Natural killer cell (primary cell): Measurements from ENCODE around the gene TENT5C. TPM values are rescaled to one million over a fixed set of nuclear protein-coding genes. Genes with fewer than 3 reads are reported as not detected.

Experiments used
- ATAC-seq, 3 donors: fragments of 150-1000 bp in 2 of 3; fragments of 200-7000 bp in 1 of 3; cut with Tn5 transposase; 1 replicate in 1 of 3; 2 replicates in 2 of 3; pipeline ENCODE4 v1.10.0; 2021; ENCODE audit warnings: mild to moderate bottlenecking in 2 of 3, moderate library complexity in 2 of 3
- DNase-seq, 2 donors: peaks; one replicate each; pipeline versions ENCODE4 v3.0.0 to v3.0.0-alpha.2; 2013 to 2021; ENCODE audit warnings: mixed read lengths in 1 of 2
- H3K27ac ChIP-seq: one replicate; pipeline ENCODE4 v1.5.1; 2013; ENCODE audit warnings: mild to moderate bottlenecking, low read length
- H3K27me3 ChIP-seq: one replicate; pipeline ENCODE4 v1.6.1; 2013; ENCODE audit warnings: low read length; ENCODE audit not compliant: control insufficient read depth, insufficient read depth
- H3K36me3 ChIP-seq: one replicate; pipeline ENCODE4 v1.6.1; 2013; ENCODE audit warnings: low read length; ENCODE audit not compliant: control insufficient read depth, insufficient read depth
- H3K4me1 ChIP-seq: one replicate; pipeline ENCODE4 v1.6.1; 2013; ENCODE audit warnings: low read length; ENCODE audit not compliant: control insufficient read depth, insufficient read depth
- H3K4me3 ChIP-seq: one replicate; pipeline ENCODE4 v1.5.1; 2013; ENCODE audit warnings: low read length
- H3K9me3 ChIP-seq: one replicate; pipeline ENCODE4 v1.6.1; 2013; ENCODE audit warnings: low read length; ENCODE audit not compliant: control insufficient read depth, insufficient read depth
- H3K27ac Mint-ChIP-seq, 2 donors: one replicate each; pipeline ENCODE4 v1.8.0; 2022; ENCODE audit warnings: mild to moderate bottlenecking in 2 of 2, mixed read lengths in 2 of 2, moderate library complexity in 1 of 2
- H3K27me3 Mint-ChIP-seq, 2 donors: one replicate each; pipeline ENCODE4 v1.8.0; 2022; ENCODE audit warnings: low read depth in 2 of 2, mixed read lengths in 2 of 2
- H3K36me3 Mint-ChIP-seq: one replicate; pipeline ENCODE4 v1.8.0; 2022; ENCODE audit warnings: mixed read lengths
- H3K4me1 Mint-ChIP-seq, 2 donors: one replicate each; pipeline ENCODE4 v1.8.0; 2022; ENCODE audit warnings: mixed read lengths in 2 of 2
- H3K4me3 Mint-ChIP-seq: one replicate; pipeline ENCODE4 v1.8.0; 2022; ENCODE audit warnings: mild to moderate bottlenecking, moderate library complexity, mixed read lengths
- H3K9me3 Mint-ChIP-seq, 2 donors: one replicate each; pipeline ENCODE4 v1.8.0; 2022; ENCODE audit warnings: mixed read lengths in 2 of 2
- WGBS: methylation state at CpG from one replicate; pipeline ENCODE4 v1.1.7; 2013; ENCODE audit warnings: missing lambda C conversion rate; ENCODE audit not compliant: insufficient coverage; 5-methylcytosine and 5-hydroxymethylcytosine counted together
- intact Hi-C: fragments of 100-400 bp; cut with micrococcal nuclease; formaldehyde crosslinking; loops from one replicate; pipeline ENCODE4 v1.14.2; 2022
- total RNA-seq, 4 donors: library from RNA; stranded (reverse); fragments of 120-200 nt in 1 of 4; gene quantifications; one replicate each; pipeline versions ENCODE4 v1.2.3 to v1.2.4, GENCODE V29; 2013 to 2022
- TF ChIP-seq, protein P1 (sequence below): fragments of 200-600 bp; IDR thresholded peaks from one replicate; pipeline ENCODE4 v1.8.0; 2022; ENCODE audit warnings: antibody characterized with exemption

Gene TENT5C
- total RNA-seq, 3 donors from 2014 or later (not counting 1 experiment from before 2014, with no cell fraction given) = 80.6 to 109 (median 90.9) TPM

DNA sequence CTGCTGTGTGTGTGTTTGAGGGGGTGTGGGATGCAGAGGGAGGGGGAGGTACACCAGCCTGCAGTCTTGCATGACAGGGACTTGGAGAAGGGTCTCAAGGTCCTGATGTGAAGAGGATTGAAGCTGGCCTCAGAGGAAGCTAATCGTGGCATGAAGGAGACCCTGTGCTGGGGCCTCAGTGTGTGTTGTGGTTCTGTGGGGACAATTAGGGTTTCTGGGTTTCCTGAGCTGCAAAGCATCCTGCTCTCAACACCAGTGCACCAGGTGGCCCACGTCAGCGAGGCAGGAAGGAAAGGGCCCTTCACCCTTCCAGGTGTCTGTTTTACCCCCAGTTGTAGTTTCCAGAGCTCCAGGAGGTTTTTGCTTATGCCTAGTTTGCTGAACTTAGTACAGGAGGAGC, 52.8 kb downstream of the TENT5C start:
- Mint-ChIP-seq H3K27me3 (no peaks in the 10 kb centered on the region), H3K4me1 (peaks cover 88 to 91% of the 10 kb centered on the region in 2 donors), H3K9me3 (peaks cover 3 to 4% of the 10 kb centered on the region in 2 donors), H3K4me3 (peak overlapping the region; percentile 69), H3K27ac (peak overlapping the region; percentile 50 to 72), H3K36me3 (peaks cover 6% of the 10 kb centered on the region)
- H3K9me3 ChIP-seq = peaks cover 7% of the 10 kb centered on the region
- no peak overlapping the region for H3K4me3 ChIP-seq
- no peak overlapping the region for H3K27ac ChIP-seq
- no peaks in the 10 kb centered on the region for H3K27me3 ChIP-seq
- ATAC-seq = peak in 1 of 3 donors; percentile 13
- H3K36me3 ChIP-seq = no peaks in the 10 kb centered on the region
- TF ChIP-seq, protein P1, sequence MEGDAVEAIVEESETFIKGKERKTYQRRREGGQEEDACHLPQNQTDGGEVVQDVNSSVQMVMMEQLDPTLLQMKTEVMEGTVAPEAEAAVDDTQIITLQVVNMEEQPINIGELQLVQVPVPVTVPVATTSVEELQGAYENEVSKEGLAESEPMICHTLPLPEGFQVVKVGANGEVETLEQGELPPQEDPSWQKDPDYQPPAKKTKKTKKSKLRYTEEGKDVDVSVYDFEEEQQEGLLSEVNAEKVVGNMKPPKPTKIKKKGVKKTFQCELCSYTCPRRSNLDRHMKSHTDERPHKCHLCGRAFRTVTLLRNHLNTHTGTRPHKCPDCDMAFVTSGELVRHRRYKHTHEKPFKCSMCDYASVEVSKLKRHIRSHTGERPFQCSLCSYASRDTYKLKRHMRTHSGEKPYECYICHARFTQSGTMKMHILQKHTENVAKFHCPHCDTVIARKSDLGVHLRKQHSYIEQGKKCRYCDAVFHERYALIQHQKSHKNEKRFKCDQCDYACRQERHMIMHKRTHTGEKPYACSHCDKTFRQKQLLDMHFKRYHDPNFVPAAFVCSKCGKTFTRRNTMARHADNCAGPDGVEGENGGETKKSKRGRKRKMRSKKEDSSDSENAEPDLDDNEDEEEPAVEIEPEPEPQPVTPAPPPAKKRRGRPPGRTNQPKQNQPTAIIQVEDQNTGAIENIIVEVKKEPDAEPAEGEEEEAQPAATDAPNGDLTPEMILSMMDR = no peak
- intact Hi-C loops = loop anchor here (10.0 kb wide), 1 partner anchor 1154 kb away; no protein-coding TSS in a partner anchor
- WGBS = 0% methylated on average over 3 of the region's 3 CpGs
- peak in 1 of 2 donors; percentile 90 for DNase-seq
- peaks cover 89% of the 10 kb centered on the region for H3K4me1 ChIP-seq

- WGBS = 56% methylated on average over 6 of the region's 6 CpGs
- DNase-seq (peak in 1 of 2 donors; percentile 44), ATAC-seq (no peak)
- no peaks in the 10 kb centered on the region for H3K27me3 Mint-ChIP-seq
- peaks cover 85% of the 10 kb centered on the region for H3K4me1 ChIP-seq
- H3K27ac Mint-ChIP-seq = peak overlapping the region in 1 of 2 donors; percentile 94
- no peak overlapping the region for H3K27ac ChIP-seq
- H3K36me3 ChIP-seq = no peaks in the 10 kb centered on the region
- H3K9me3 ChIP-seq = peaks cover 7% of the 10 kb centered on the region
- intact Hi-C loops = loop anchor here (10.0 kb wide), 1 partner anchor 1155 kb away; no protein-coding TSS in a partner anchor
- no peak overlapping the region for H3K4me3 Mint-ChIP-seq
- H3K36me3 Mint-ChIP-seq = peaks cover 6% of the 10 kb centered on the region
- H3K9me3 Mint-ChIP-seq = peaks cover 3 to 4% of the 10 kb centered on the region in 2 donors
- no peak overlapping the region for H3K4me3 ChIP-seq
- H3K27me3 ChIP-seq = no peaks in the 10 kb centered on the region
- H3K4me1 Mint-ChIP-seq = peaks cover 88 to 91% of the 10 kb centered on the region in 2 donors
- TF ChIP-seq, protein P1 = no peak
Observed at GRCh38 chr1:117659550-117660270, 53.9 kb downstream of the TENT5C start.

GRCh38 chr1:117660271-117660965, 54.6 kb downstream of the TENT5C start:
- Histone ChIP-seq H3K4me1 (peaks cover 84% of the 10 kb centered on the region), H3K4me3 (no peak overlapping the region), H3K36me3 (no peaks in the 10 kb centered on the region), H3K27me3 (no peaks in the 10 kb centered on the region), H3K9me3 (peaks cover 7% of the 10 kb centered on the region), H3K27ac (no peak overlapping the region)
- Mint-ChIP-seq H3K4me3 (peak overlapping the region; percentile 3), H3K27me3 (no peaks in the 10 kb centered on the region), H3K36me3 (peaks cover 6% of the 10 kb centered on the region), H3K9me3 (peaks cover 3 to 4% of the 10 kb centered on the region in 2 donors), H3K27ac (peak overlapping the region; percentile 94 to 97), H3K4me1 (peaks cover 88 to 91% of the 10 kb centered on the region in 2 donors)
- intact Hi-C loops = no loop called here
- TF ChIP-seq, protein P1 = no peak
- DNase-seq (peak in 1 of 2 donors; percentile 29), ATAC-seq (no peak)
- WGBS = 57% methylated on average over 1 of the region's 6 CpGs
